Measurements from ENCODE around the gene LSS. TPM values are rescaled to one million over a fixed set of nuclear protein-coding genes. Genes with fewer than 3 reads are reported as not detected.

Gene LSS
- total RNA-seq, 1 donor from 2014 or later: 91.0 TPM

GRCh38 chr21:46199436-46200373 is 28.9 kb downstream of the LSS start:
- Histone ChIP-seq H3K36me3 (peaks cover 76% of the 10 kb centered on the region), H3K4me3 (no peak overlapping the region), H3K27me3 (ENCODE audit: low read depth) (no peaks in the 10 kb centered on the region), H3K27ac (no peak overlapping the region), H3K4me1 (no peaks in the 10 kb centered on the region), H3K9me3 (no peaks in the 10 kb centered on the region)
- TF ChIP-seq CTCF (IDR thresholded peaks at IDR 0.05): no peak
- DNase-seq (peak; percentile 18), ATAC-seq (no peak)
- intact Hi-C loops (cut with DNase I): no loop called here

GRCh38 chr21:46196733-46197132 is 31.8 kb downstream of the LSS start:
- H3K9me3 ChIP-seq: no peaks in the 10 kb centered on the region
- DNase-seq (peak; percentile 33), ATAC-seq (peak in 1 of 2 donors; percentile 11)
- no peak overlapping the region for H3K27ac ChIP-seq
- no peak for TF ChIP-seq CTCF (IDR thresholded peaks at IDR 0.05)
- H3K4me3 ChIP-seq: no peak overlapping the region
- H3K27me3 ChIP-seq (ENCODE audit: low read depth): no peaks in the 10 kb centered on the region
- peaks cover 77% of the 10 kb centered on the region for H3K36me3 ChIP-seq
- H3K4me1 ChIP-seq: no peaks in the 10 kb centered on the region
- intact Hi-C loops (cut with DNase I): no loop called here

GRCh38 chr21:46195595-46196195 is 32.9 kb downstream of the LSS start:
- no peak for TF ChIP-seq CTCF (IDR thresholded peaks at IDR 0.05)
- Histone ChIP-seq H3K27me3 (ENCODE audit: low read depth) (no peaks in the 10 kb centered on the region), H3K27ac (no peak overlapping the region), H3K9me3 (no peaks in the 10 kb centered on the region), H3K4me3 (no peak overlapping the region), H3K4me1 (no peaks in the 10 kb centered on the region), H3K36me3 (peaks cover 85% of the 10 kb centered on the region)
- intact Hi-C loops (cut with DNase I): no loop called here
- ATAC-seq (peak in 1 of 2 donors; percentile 26), DNase-seq (peak; percentile 16)

GRCh38 chr21:46194374-46195334 is 33.9 kb downstream of the LSS start:
- intact Hi-C loops (cut with DNase I): no loop called here
- ATAC-seq (no peak), DNase-seq (peak; percentile 41)
- no peak for TF ChIP-seq CTCF (IDR thresholded peaks at IDR 0.05)
- no peaks in the 10 kb centered on the region for H3K4me1 ChIP-seq
- no peaks in the 10 kb centered on the region for H3K9me3 ChIP-seq
- no peaks in the 10 kb centered on the region for H3K27me3 ChIP-seq (ENCODE audit: low read depth)
- no peak overlapping the region for H3K4me3 ChIP-seq
- H3K27ac ChIP-seq: no peak overlapping the region
- H3K36me3 ChIP-seq: peaks cover 85% of the 10 kb centered on the region

- H3K27ac ChIP-seq: no peak overlapping the region
- intact Hi-C loops (cut with DNase I): no loop called here
- DNase-seq: peak; percentile 26
- TF ChIP-seq CTCF (IDR thresholded peaks at IDR 0.05): no peak
- no peak for ATAC-seq
- H3K27me3 ChIP-seq (ENCODE audit: low read depth): no peaks in the 10 kb centered on the region
- H3K36me3 ChIP-seq: peaks cover 81% of the 10 kb centered on the region
- no peak overlapping the region for H3K4me3 ChIP-seq
- H3K9me3 ChIP-seq: no peaks in the 10 kb centered on the region
- peaks cover 5% of the 10 kb centered on the region for H3K4me1 ChIP-seq
Measured at GRCh38 chr21:46193829-46194373, 34.7 kb downstream of the LSS start.
